HG03064 (cell line): ENCODE measurements around the gene CUL4A.
"Not testable (repeated sequence)": the region's sequence is repeated elsewhere in the genome, so short reads cannot be mapped to it uniquely, and the experiment has no call there.

Source experiments
- ATAC-seq: cut with Tn5 transposase; IDR thresholded peaks from one replicate; pipeline ENCODE4 v1.9.1; 2021; ENCODE audit warnings: low read depth; ENCODE audit not compliant: unreplicated experiment

CUL4A gene

GRCh38 chr13:113232208-113233003 lies 23.0 kb downstream of the CUL4A start:
- ATAC-seq: no peak

GRCh38 chr13:113233101-113233500 lies 23.7 kb downstream of the CUL4A start:
- no peak for ATAC-seq

GRCh38 chr13:113238536-113238935 lies 29.1 kb downstream of the CUL4A start:
- ATAC-seq: no peak

- ATAC-seq: no peak
Measured at GRCh38 chr13:113239357-113239756, 29.9 kb downstream of the CUL4A start.

- no peak for ATAC-seq
Measured at GRCh38 chr13:113239986-113240385, 30.6 kb downstream of the CUL4A start.

- ATAC-seq: not testable (repeated sequence)
Measured at GRCh38 chr13:113241623-113242022, 32.2 kb downstream of the CUL4A start.

GRCh38 chr13:113243847-113244246 lies 34.4 kb downstream of the CUL4A start:
- no peak for ATAC-seq

GRCh38 chr13:113245849-113246796 lies 36.7 kb downstream of the CUL4A start:
- ATAC-seq: no peak

- no peak for ATAC-seq
Measured at GRCh38 chr13:113252516-113253095, 43.2 kb downstream of the CUL4A start.

- not testable (repeated sequence) for ATAC-seq
Measured at GRCh38 chr13:113257908-113258307, 48.5 kb downstream of the CUL4A start.

GRCh38 chr13:113258321-113259054 lies 49.1 kb downstream of the CUL4A start:
- ATAC-seq: no peak

- no peak for ATAC-seq
Measured at GRCh38 chr13:113260996-113261395, 51.6 kb downstream of the CUL4A start.

GRCh38 chr13:113263016-113263415 lies 53.6 kb downstream of the CUL4A start:
- not testable (repeated sequence) for ATAC-seq

GRCh38 chr13:113267642-113268405 lies 58.4 kb downstream of the CUL4A start:
- ATAC-seq: no peak

GRCh38 chr13:113272031-113272430 lies 62.6 kb downstream of the CUL4A start:
- no peak for ATAC-seq

- no peak for ATAC-seq
Measured at GRCh38 chr13:113272701-113273181, 63.3 kb downstream of the CUL4A start.

- ATAC-seq: no peak
Measured at GRCh38 chr13:113273321-113273720, 63.9 kb downstream of the CUL4A start.

GRCh38 chr13:113273851-113274590 lies 64.6 kb downstream of the CUL4A start:
- ATAC-seq: no peak

GRCh38 chr13:113274721-113275120 lies 65.3 kb downstream of the CUL4A start:
- ATAC-seq: no peak
